Measurements from ENCODE around the gene DHX34.

DHX34 gene

GRCh38 chr19:47418692-47419029, 69.5 kb downstream of the DHX34 start (continued):
- peak; percentile 88 for TF ChIP-seq ZBTB10 (tag by site-specific recombination; IDR thresholded peaks at IDR 0.05)
- TF ChIP-seq ZNF394 (tag by site-specific recombination; IDR thresholded peaks at IDR 0.05; ENCODE audit: borderline replicate concordance): no peak
- TF ChIP-seq ZNF658 (tag by site-specific recombination; IDR thresholded peaks at IDR 0.05): no peak
- no peak for TF ChIP-seq ZNF214 (tag by site-specific recombination; IDR thresholded peaks at IDR 0.05; ENCODE audit: borderline replicate concordance)
- peak; percentile 20; the same call in 1 of the 2 replicates for TF ChIP-seq ZBTB17 (tag by site-specific recombination; IDR thresholded peaks at IDR 0.05)
- no peak for TF ChIP-seq ZNF521 (tag by site-specific recombination; IDR thresholded peaks at IDR 0.05)
- 0 out of 2 replicates have a peak, but pooled peaks have one; percentile 22 for TF ChIP-seq ZFP69B (tag by site-specific recombination; IDR thresholded peaks at IDR 0.05)
- 0 out of 2 replicates have a peak, but pooled peaks have one; percentile 11 for TF ChIP-seq ZNF223 (tag by site-specific recombination; IDR thresholded peaks at IDR 0.05)
- TF ChIP-seq YY2 (tag by site-specific recombination; IDR thresholded peaks at IDR 0.05): no peak
- TF ChIP-seq ZFHX2 (tag by site-specific recombination; conservative IDR thresholded peaks at IDR 0.05): peak; percentile 80
- peak; percentile 83 for TF ChIP-seq ZNF366 (tag by site-specific recombination; conservative IDR thresholded peaks at IDR 0.05)
- peak; percentile 20 for TF ChIP-seq ZBTB26 (tag by site-specific recombination; optimal IDR thresholded peaks at IDR 0.05)

GRCh38 chr19:47419030-47419783, 70.1 kb downstream of the DHX34 start, which contains the start of gene MEIS3:
TSS of gene MEIS3 (minus strand) at chr19:47419527. CDS start at chr19:47419081, 446 bp downstream.
- Histone ChIP-seq H3K4me3 (ENCODE audit: low read depth, low read length) (peak within 1 kb of the TSS; percentile 51), H3K36me3 (ENCODE audit: control insufficient read depth in 2 of 2, insufficient read depth in 1 of 2, low read length in 2 of 2) (peaks cover 0 to 3% of the 10 kb centered on the region in 2 experiments; a peak in 2 of 3 replicates), H3K9me3 (ENCODE audit: control insufficient read depth, insufficient read depth, low read depth, low read length) (no peaks in the 10 kb centered on the region), H3K27ac (ENCODE audit: extremely low read depth, low read depth, low read length) (peak within 1 kb of the TSS; percentile 49; the same call in 1 of the 2 replicates), H3K4me1 (ENCODE audit: control insufficient read depth, insufficient read depth, low read length) (peaks cover 9% of the 10 kb centered on the region)
- ChIA-PET POLR2A (interaction anchor here (1.2 to 1.5 kb wide), 2 partner anchors 9 to 36 kb away, joined by 3 to 8 read pairs; no protein-coding TSS in a partner anchor), CTCF (interaction anchor here (1.1 to 1.5 kb wide), 2 partner anchors 28 to 122 kb away, joined by 3 read pairs; no protein-coding TSS in a partner anchor)
- no peak for TF ChIP-seq ZNF843 (tag by site-specific recombination; IDR thresholded peaks at IDR 0.05)
- peak; percentile 32; the same call in 1 of the 2 replicates for TF ChIP-seq ZFHX2 (tag by site-specific recombination; conservative IDR thresholded peaks at IDR 0.05)
- 0 out of 2 replicates have a peak, but pooled peaks have one; percentile 9 for TF ChIP-seq IKZF3 (tag by site-specific recombination; IDR thresholded peaks at IDR 0.05)
- TF ChIP-seq ZBTB48 (tag by site-specific recombination; IDR thresholded peaks at IDR 0.05): 0 out of 2 replicates have a peak, but pooled peaks have one; percentile 29
- TF ChIP-seq OSR2 (tag by site-specific recombination; IDR thresholded peaks at IDR 0.05): no peak
- TF ChIP-seq ZBTB17 (tag by site-specific recombination; IDR thresholded peaks at IDR 0.05): no peak
- peak; percentile 54; the same call in 1 of the 2 replicates for TF ChIP-seq GLIS1 (tag by site-specific recombination; IDR thresholded peaks at IDR 0.05)
- peak; percentile 29; the same call in 1 of the 2 replicates for TF ChIP-seq PATZ1 (tag by site-specific recombination; IDR thresholded peaks at IDR 0.05)
- TF ChIP-seq WT1 (tag by site-specific recombination; IDR thresholded peaks at IDR 0.05): 0 out of 2 replicates have a peak, but pooled peaks have one; percentile 2
